Body of pancreas (tissue), 4 donors: ENCODE measurements around the gene ADK. TPM values are rescaled to one million over a fixed set of nuclear protein-coding genes. Genes with fewer than 3 reads are reported as not detected.

ENCODE experiments used
- ATAC-seq: fragments of 150-250 bp; one replicate; pipeline ENCODE4 v1.9.1; 2016
- DNase-seq, 4 donors: peaks; one replicate each; pipeline ENCODE4 v3.0.0-alpha.2; 2019
- H3K27ac ChIP-seq, 4 donors: fragments of 200-600 bp; sonication (generic); 1 replicate in 3 of 4; 2 replicates in 1 of 4; pipeline versions ENCODE4 v1.5.1 to v1.6.1; 2016 to 2019; ENCODE audit warnings: mild to moderate bottlenecking in 1 of 4, mixed read lengths in 1 of 4, moderate library complexity in 1 of 4
- H3K27me3 ChIP-seq, 2 donors: fragments of 200-600 bp; sonication (generic); one replicate each; pipeline ENCODE4 v1.6.0; 2016; ENCODE audit warnings: mild to moderate bottlenecking in 1 of 2
- H3K36me3 ChIP-seq, 2 donors: fragments of 200-600 bp; sonication (generic); replicated peaks in 1 of 2; 2 replicates each; pipeline ENCODE4 v1.5.1; 2016; ENCODE audit warnings: low read depth in 2 of 2; ENCODE audit not compliant: insufficient read depth in 1 of 2
- H3K4me1 ChIP-seq: fragments of 200-600 bp; sonication (generic); one replicate; pipeline ENCODE4 v1.6.0; 2016
- H3K4me3 ChIP-seq, 2 donors: fragments of 200-600 bp; sonication (generic); 1 replicate in 1 of 2; 2 replicates in 1 of 2; pipeline ENCODE4 v1.5.1; 2016 to 2019
- H3K9me3 ChIP-seq, 3 donors: fragments of 200-600 bp; sonication (generic); 1 replicate in 2 of 3; 2 replicates in 1 of 3; pipeline ENCODE4 v1.5.1; 2016
- POLR2A ChIP-seq, 3 donors: fragments of 450-650 bp; IDR thresholded peaks; one replicate each; pipeline ENCODE4 v1.6.1; 2016; ENCODE audit warnings: antibody characterized with exemption in 3 of 3, mild to moderate bottlenecking in 2 of 3
- WGBS, 2 donors: methylation state at CpG; one replicate each; pipeline ENCODE4 v1.1.5; 2017; 5-methylcytosine and 5-hydroxymethylcytosine counted together
- intact Hi-C: fragments of 100-400 bp; cut with DNase I; formaldehyde crosslinking; loops from one replicate; pipeline ENCODE4 v1.15.1; 2023
- total RNA-seq, 2 donors: library from RNA; depleted of rRNA; stranded (reverse); fragments of >200 nt; gene quantifications; one replicate each; pipeline ENCODE4 v1.1.0, GENCODE V29; 2016
- TF ChIP-seq, protein P1 (sequence below), 7 experiments: fragments of 450-650 bp in 4 of 7; fragments of 200-600 bp in 3 of 7; sonication (generic) in 3 of 7; IDR thresholded peaks; one replicate each; pipeline ENCODE4 v1.5.1; 2016 to 2019; ENCODE audit warnings: antibody characterized with exemption in 7 of 7

Gene ADK
- total RNA-seq, 2 donors from 2014 or later, result 12.9 to 18.7 TPM

GRCh38 chr10:74305730-74306129 lies 154.7 kb downstream of the ADK start:
- ATAC-seq, result no peak
- Histone ChIP-seq H3K36me3 (no peaks in the 10 kb centered on the region), H3K9me3 (no peaks in the 10 kb centered on the region), H3K27ac (no peak overlapping the region), H3K4me3 (no peak overlapping the region), H3K4me1 (peaks cover 6% of the 10 kb centered on the region), H3K27me3 (no peaks in the 10 kb centered on the region)
- intact Hi-C loops, result no loop called here
- DNase-seq, result no peak
- TF ChIP-seq POLR2A (IDR thresholded peaks at IDR 0.05), result no peak
- TF ChIP-seq, protein P1, sequence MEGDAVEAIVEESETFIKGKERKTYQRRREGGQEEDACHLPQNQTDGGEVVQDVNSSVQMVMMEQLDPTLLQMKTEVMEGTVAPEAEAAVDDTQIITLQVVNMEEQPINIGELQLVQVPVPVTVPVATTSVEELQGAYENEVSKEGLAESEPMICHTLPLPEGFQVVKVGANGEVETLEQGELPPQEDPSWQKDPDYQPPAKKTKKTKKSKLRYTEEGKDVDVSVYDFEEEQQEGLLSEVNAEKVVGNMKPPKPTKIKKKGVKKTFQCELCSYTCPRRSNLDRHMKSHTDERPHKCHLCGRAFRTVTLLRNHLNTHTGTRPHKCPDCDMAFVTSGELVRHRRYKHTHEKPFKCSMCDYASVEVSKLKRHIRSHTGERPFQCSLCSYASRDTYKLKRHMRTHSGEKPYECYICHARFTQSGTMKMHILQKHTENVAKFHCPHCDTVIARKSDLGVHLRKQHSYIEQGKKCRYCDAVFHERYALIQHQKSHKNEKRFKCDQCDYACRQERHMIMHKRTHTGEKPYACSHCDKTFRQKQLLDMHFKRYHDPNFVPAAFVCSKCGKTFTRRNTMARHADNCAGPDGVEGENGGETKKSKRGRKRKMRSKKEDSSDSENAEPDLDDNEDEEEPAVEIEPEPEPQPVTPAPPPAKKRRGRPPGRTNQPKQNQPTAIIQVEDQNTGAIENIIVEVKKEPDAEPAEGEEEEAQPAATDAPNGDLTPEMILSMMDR (IDR thresholded peaks at IDR 0.05), result no peak
- 93 to 94% methylated on average over 3 of the region's 3 CpGs for WGBS, 2 donors

- intact Hi-C loops, result no loop called here
- Histone ChIP-seq H3K4me3 (no peak overlapping the region), H3K27ac (no peak overlapping the region), H3K9me3 (no peaks in the 10 kb centered on the region), H3K36me3 (no peaks in the 10 kb centered on the region), H3K4me1 (peaks cover 6% of the 10 kb centered on the region), H3K27me3 (no peaks in the 10 kb centered on the region)
- no peak for DNase-seq
- ATAC-seq, result no peak
- TF ChIP-seq, protein P1 (IDR thresholded peaks at IDR 0.05), result no peak
- no peak for TF ChIP-seq POLR2A (IDR thresholded peaks at IDR 0.05)
- WGBS, 2 donors, result 59 to 76% methylated on average over 3 of the region's 3 CpGs
Observed at GRCh38 chr10:74306227-74306982, 155.4 kb downstream of the ADK start.

GRCh38 chr10:74307061-74307651 lies 156.1 kb downstream of the ADK start:
- no peaks in the 10 kb centered on the region for H3K9me3 ChIP-seq
- intact Hi-C loops, result no loop called here
- TF ChIP-seq, protein P1 (IDR thresholded peaks at IDR 0.05), result no peak
- TF ChIP-seq POLR2A (IDR thresholded peaks at IDR 0.05), result no peak
- ATAC-seq, result no peak
- H3K36me3 ChIP-seq, result no peaks in the 10 kb centered on the region
- WGBS, 2 donors, result 49 to 62% methylated on average over 3 of the region's 3 CpGs
- H3K27ac ChIP-seq, result no peak overlapping the region
- no peak for DNase-seq
- H3K4me1 ChIP-seq, result peaks cover 6% of the 10 kb centered on the region
- H3K27me3 ChIP-seq, result no peaks in the 10 kb centered on the region
- H3K4me3 ChIP-seq, result no peak overlapping the region

- H3K9me3 ChIP-seq, result no peaks in the 10 kb centered on the region
- TF ChIP-seq, protein P1 (IDR thresholded peaks at IDR 0.05), result no peak
- TF ChIP-seq POLR2A (IDR thresholded peaks at IDR 0.05), result no peak
- DNase-seq (no peak), ATAC-seq (no peak)
- intact Hi-C loops, result no loop called here
- no peaks in the 10 kb centered on the region for H3K36me3 ChIP-seq
- WGBS, 2 donors, result 91 to 95% methylated on average over 2 of the region's 2 CpGs
- H3K4me3 ChIP-seq, result no peak overlapping the region
- H3K27me3 ChIP-seq, result no peaks in the 10 kb centered on the region
- peaks cover 6% of the 10 kb centered on the region for H3K4me1 ChIP-seq
- H3K27ac ChIP-seq, result no peak overlapping the region
Observed at GRCh38 chr10:74310652-74311257, 159.7 kb downstream of the ADK start.
